Lung (tissue), 12 donors: ENCODE data around the gene ART3. TPM values are rescaled to one million over a fixed set of nuclear protein-coding genes. Genes with fewer than 3 reads are reported as not detected.
"Not testable (repeated sequence)": the region's sequence is repeated elsewhere in the genome, so short reads cannot be mapped to it uniquely, and the experiment has no call there.

Experiments
- ATAC-seq: fragments of 200-7000 bp; cut with Tn5 transposase; one replicate; pipeline ENCODE4 v1.9.1; 2020; ENCODE audit warnings: moderate number of reproducible peaks; ENCODE audit not compliant: insufficient read depth, low FRiP score
- DNase-seq, 3 donors: peaks; one replicate each; pipeline ENCODE4 v3.0.0-alpha.2; 2013 to 2017
- H3K27ac ChIP-seq, 2 donors: one replicate each; pipeline ENCODE4 v1.5.1; 2013; ENCODE audit warnings: mild to moderate bottlenecking in 2 of 2, moderate library complexity in 2 of 2, control low read depth in 1 of 2, inconsistent platforms in 1 of 2, low read depth in 1 of 2, low read length in 1 of 2
- H3K27me3 ChIP-seq, 3 donors: one replicate each; pipeline ENCODE4 v1.5.1; 2013; ENCODE audit warnings: low read length in 2 of 3; ENCODE audit not compliant: control insufficient read depth in 3 of 3, insufficient read depth in 3 of 3
- H3K36me3 ChIP-seq, 4 donors: one replicate each; pipeline ENCODE4 v1.5.1; 2013; ENCODE audit warnings: low read length in 4 of 4, mild to moderate bottlenecking in 1 of 4, moderate library complexity in 1 of 4; ENCODE audit not compliant: control insufficient read depth in 4 of 4, insufficient read depth in 4 of 4
- H3K4me1 ChIP-seq, 5 donors: one replicate each; pipeline ENCODE4 v1.5.1; 2013; ENCODE audit warnings: low read length in 5 of 5, mild to moderate bottlenecking in 2 of 5, moderate library complexity in 1 of 5; ENCODE audit not compliant: control insufficient read depth in 5 of 5, insufficient read depth in 5 of 5
- H3K4me3 ChIP-seq: one replicate; pipeline ENCODE4 v1.5.1; 2013; ENCODE audit warnings: mild to moderate bottlenecking, control low read depth, moderate library complexity
- H3K9ac ChIP-seq, 2 donors: one replicate each; pipeline ENCODE4 v1.5.1; 2013; ENCODE audit warnings: low read length in 2 of 2, control low read depth in 1 of 2; ENCODE audit not compliant: insufficient read depth in 1 of 2
- H3K9me3 ChIP-seq, 4 donors: one replicate each; pipeline ENCODE4 v1.5.1; 2013; ENCODE audit warnings: low read length in 3 of 4, mild to moderate bottlenecking in 1 of 4, moderate library complexity in 1 of 4; ENCODE audit not compliant: control insufficient read depth in 4 of 4, insufficient read depth in 3 of 4
- WGBS, 2 donors: extraction: QIAGEN DNeasy Blood & Tissue Kit; methylation state at CpG; one replicate each; pipeline ENCODE4 v1.1.7; 2013; 5-methylcytosine and 5-hydroxymethylcytosine counted together
- polyA plus RNA-seq, 2 donors: library from polyadenylated mRNA; stranded (reverse); fragments of 200-250 nt; gene quantifications; one replicate each; pipeline ENCODE4 v1.2.1, GENCODE V29; 2013
- total RNA-seq, 2 donors: library from RNA; depleted of rRNA in 1 of 2; stranded (reverse); fragments of >200 nt in 1 of 2; gene quantifications; one replicate each; pipeline ENCODE4 v1.2.1, GENCODE V29; 2014 to 2021
- TF ChIP-seq, protein P1 (sequence below): IDR thresholded peaks from 2 replicates; pipeline ENCODE4 v1.5.1; 2012; ENCODE audit warnings: mild to moderate bottlenecking; ENCODE audit errors: control extremely low read depth, extremely low read depth
- donor health status: control.
- donor health status: control.
- donor health status: Bipolar disorder and iron deficiency.
- donor health status: healthy.
- donor health status: DM: yes; HTN: yes; CAD: no.

The ART3 gene
- total and polyA plus RNA-seq, 4 donors, result 0.13 to 0.71 TPM; not detected in 2

DNA sequence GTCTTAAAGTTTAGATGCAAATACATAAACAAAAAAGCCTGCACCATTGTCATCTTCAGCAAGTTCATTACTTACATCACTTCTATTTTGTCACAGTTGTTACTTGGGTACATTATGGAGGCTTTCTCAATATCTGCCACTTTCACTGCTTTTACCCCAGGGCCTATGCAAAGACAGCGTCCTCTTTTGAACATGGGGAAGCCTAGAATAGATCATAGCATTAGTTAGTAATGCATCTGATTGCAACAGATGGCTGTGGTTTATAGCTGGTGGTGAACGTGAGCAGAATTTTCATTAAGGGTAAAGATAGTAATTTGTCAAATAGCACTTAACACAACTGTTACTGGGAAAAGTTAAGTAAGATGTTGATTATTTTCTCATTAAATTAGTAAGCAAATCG lies 39.4 kb upstream of the ART3 start:
- Histone ChIP-seq H3K27me3 (no peaks in the 10 kb centered on the region), H3K4me3 (no peak overlapping the region), H3K36me3 (no peaks in the 10 kb centered on the region), H3K9ac (no peak overlapping the region), H3K9me3 (no peaks in the 10 kb centered on the region), H3K27ac (no peak overlapping the region), H3K4me1 (no peaks in the 10 kb centered on the region)
- ATAC-seq (no peak), DNase-seq (no peak)
- WGBS, 2 donors, result 50 to 57% methylated on average over 3 of the region's 3 CpGs
- TF ChIP-seq, protein P1, sequence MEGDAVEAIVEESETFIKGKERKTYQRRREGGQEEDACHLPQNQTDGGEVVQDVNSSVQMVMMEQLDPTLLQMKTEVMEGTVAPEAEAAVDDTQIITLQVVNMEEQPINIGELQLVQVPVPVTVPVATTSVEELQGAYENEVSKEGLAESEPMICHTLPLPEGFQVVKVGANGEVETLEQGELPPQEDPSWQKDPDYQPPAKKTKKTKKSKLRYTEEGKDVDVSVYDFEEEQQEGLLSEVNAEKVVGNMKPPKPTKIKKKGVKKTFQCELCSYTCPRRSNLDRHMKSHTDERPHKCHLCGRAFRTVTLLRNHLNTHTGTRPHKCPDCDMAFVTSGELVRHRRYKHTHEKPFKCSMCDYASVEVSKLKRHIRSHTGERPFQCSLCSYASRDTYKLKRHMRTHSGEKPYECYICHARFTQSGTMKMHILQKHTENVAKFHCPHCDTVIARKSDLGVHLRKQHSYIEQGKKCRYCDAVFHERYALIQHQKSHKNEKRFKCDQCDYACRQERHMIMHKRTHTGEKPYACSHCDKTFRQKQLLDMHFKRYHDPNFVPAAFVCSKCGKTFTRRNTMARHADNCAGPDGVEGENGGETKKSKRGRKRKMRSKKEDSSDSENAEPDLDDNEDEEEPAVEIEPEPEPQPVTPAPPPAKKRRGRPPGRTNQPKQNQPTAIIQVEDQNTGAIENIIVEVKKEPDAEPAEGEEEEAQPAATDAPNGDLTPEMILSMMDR, result no peak

- H3K9me3 ChIP-seq, result no peaks in the 10 kb centered on the region
- TF ChIP-seq, protein P1, result no peak
- no peaks in the 10 kb centered on the region for H3K27me3 ChIP-seq
- ATAC-seq (no peak), DNase-seq (no peak)
- WGBS, 2 donors, result 71% methylated on average over 2 of the region's 2 CpGs
- no peak within 1 kb of the TSS for H3K4me3 ChIP-seq
- H3K4me1 ChIP-seq, result no peaks in the 10 kb centered on the region
- no peaks in the 10 kb centered on the region for H3K36me3 ChIP-seq
- H3K9ac ChIP-seq, result no peak within 1 kb of the TSS
- no peak within 1 kb of the TSS for H3K27ac ChIP-seq
Observed at GRCh38 chr4:76035799-76036380, 38.6 kb upstream of the ART3 start, which contains the start of gene CXCL11. Gene CXCL11, minus strand, starts transcription at chr4:76036070. Its CDS starts 83 bp downstream, at chr4:76035987.

GRCh38 chr4:76036855-76037254 lies 37.7 kb upstream of the ART3 start:
- TF ChIP-seq, protein P1, result no peak
- WGBS, 2 donors, result 91 to 94% methylated on average over 3 of the region's 3 CpGs

DNA sequence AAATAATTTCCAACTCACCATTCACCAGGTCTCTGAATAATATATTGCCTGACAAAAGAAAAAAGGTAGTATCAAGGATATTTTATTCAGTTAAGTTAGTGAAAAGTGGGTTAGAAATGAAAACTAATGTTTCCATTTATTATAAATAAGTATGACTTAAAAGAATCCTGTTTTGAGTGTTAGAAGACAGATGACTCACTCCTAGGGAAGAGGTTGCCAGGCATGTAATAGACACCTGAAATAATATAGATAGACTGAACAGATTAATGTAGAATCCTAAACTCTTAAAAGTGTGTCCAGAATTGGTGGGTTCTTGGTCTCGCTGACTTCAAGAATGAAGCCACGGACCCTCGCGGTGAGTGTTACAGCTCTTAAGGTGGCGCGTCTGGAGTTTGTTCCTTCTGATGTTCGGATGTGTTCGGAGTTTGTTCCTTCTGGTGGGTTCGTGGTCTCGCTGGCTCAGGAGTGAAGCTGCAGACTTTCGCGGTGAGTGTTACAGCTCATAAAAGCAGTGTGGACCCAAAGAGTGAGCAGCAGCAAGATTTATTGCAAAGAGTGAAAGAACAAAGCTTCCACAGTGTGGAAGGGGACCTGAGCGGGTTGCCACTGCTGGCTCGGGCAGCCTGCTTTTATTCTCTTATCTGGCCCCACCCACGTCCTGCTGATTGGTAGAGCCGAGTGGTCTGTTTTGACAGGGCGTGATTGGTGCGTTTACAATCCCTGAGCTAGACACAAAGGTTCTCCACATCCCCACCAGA lies 32.1 kb upstream of the ART3 start:
- H3K4me3 ChIP-seq, H3K27me3 ChIP-seq, H3K4me1 ChIP-seq, H3K9me3 ChIP-seq, H3K36me3 ChIP-seq, H3K27ac ChIP-seq, ATAC-seq, DNase-seq, H3K9ac ChIP-seq: not testable (repeated sequence)
- 84 to 85% methylated on average over 17 of the region's 18 CpGs for WGBS, 2 donors

More at GRCh38 chr4:76036855-76037254, 37.7 kb upstream of the ART3 start:
- Histone ChIP-seq H3K9ac (no peak overlapping the region), H3K27me3 (no peaks in the 10 kb centered on the region), H3K4me1 (no peaks in the 10 kb centered on the region), H3K27ac (no peak overlapping the region), H3K4me3 (no peak overlapping the region), H3K9me3 (no peaks in the 10 kb centered on the region), H3K36me3 (no peaks in the 10 kb centered on the region)
- DNase-seq (no peak), ATAC-seq (no peak)

DNA sequence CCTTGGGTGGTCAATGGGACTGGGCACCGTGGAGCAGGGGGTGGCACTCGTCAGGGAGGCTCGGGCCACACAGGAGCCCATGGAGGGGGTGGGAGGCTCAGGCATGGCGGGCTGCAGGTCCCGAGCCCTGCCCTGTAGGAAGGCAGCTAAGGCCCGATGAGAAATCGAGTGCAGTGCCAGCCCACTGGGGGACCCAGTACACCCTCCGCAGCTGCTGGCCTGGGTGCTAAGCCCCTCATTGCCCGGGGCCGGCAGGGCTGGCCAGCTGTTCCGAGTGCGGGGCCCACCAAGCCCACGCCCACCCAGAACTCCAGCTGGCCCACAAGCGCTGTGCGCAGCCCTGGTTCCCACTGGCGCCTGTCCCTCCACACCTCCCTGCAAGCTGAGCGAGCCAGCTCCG lies 31.2 kb upstream of the ART3 start:
- 94 to 96% methylated on average over 10 to 18 of the region's 18 CpGs for WGBS, 2 donors
- not testable (repeated sequence) for H3K9me3 ChIP-seq, H3K27ac ChIP-seq, H3K4me1 ChIP-seq, DNase-seq, H3K27me3 ChIP-seq, ATAC-seq, H3K4me3 ChIP-seq, H3K9ac ChIP-seq, H3K36me3 ChIP-seq

DNA sequence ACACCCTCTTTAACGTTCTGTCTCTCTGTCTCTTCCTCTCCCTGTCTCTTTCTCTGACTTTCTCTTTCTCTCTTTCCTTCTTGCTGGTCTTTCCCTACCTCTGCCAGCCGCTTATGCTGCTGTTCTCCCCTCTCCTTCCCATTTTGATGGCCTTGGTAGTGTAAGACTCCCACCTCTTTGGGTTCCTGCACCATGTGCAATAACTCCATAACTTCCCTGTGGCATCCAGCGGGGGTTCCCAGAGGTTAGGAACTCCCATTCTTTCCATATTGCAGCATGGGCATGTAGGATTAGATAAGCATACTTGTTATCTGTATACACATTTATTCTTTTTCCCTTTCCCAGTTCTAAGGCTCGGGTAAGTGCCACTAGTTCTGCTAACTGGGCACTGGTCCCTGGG lies 29.8 kb upstream of the ART3 start:
- H3K9me3 ChIP-seq, H3K27me3 ChIP-seq, H3K9ac ChIP-seq, H3K36me3 ChIP-seq, H3K27ac ChIP-seq, DNase-seq, H3K4me1 ChIP-seq, ATAC-seq, H3K4me3 ChIP-seq: not testable (repeated sequence)
- 82 to 86% methylated on average over 4 of the region's 4 CpGs for WGBS, 2 donors
